ENCODE data around the gene RELL1. TPM values are rescaled to one million over a fixed set of nuclear protein-coding genes. Genes with fewer than 3 reads are reported as not detected.

The RELL1 gene
- polyA plus RNA-seq, 1 of the 3 experiments (the other 2 are of a cell fraction), result 4.5 TPM

GRCh38 chr4:37595875-37596680 lies 90.1 kb downstream of the RELL1 start:
- no peak for DNase-seq
- Histone ChIP-seq H3K27me3 (ENCODE audit: insufficient read depth) (no peaks in the 10 kb centered on the region), H3K9me2 (no peaks in the 10 kb centered on the region), H3K27ac (ENCODE audit: low read depth in 2 of 2, low read length in 1 of 2) (no peak overlapping the region), H3K36me3 (replicated peaks in 1 of 2; ENCODE audit: control insufficient read depth in 1 of 2, insufficient read depth in 2 of 2, low read length in 1 of 2) (no peaks in the 10 kb centered on the region), H3K79me2 (ENCODE audit: insufficient read depth) (no peaks in the 10 kb centered on the region), H3K4me3 (ENCODE audit: low read depth in 2 of 2, low read length in 1 of 2) (no peak overlapping the region), H3F3A (replicated peaks; ENCODE audit: insufficient read depth) (no peaks in the 10 kb centered on the region), H3K4me2 (no peak overlapping the region), H4K20me1 (ENCODE audit: insufficient read depth) (no peaks in the 10 kb centered on the region), H3K9ac (no peak overlapping the region), H2AFZ (ENCODE audit: low read depth) (no peak overlapping the region), H3K4me1 (ENCODE audit: control insufficient read depth in 1 of 2, insufficient read depth in 2 of 2, low read depth in 1 of 2, low read length in 1 of 2) (no peaks in the 10 kb centered on the region), H3K9me3 (no peaks in the 10 kb centered on the region)
- 71% methylated on average over 11 of the region's 12 CpGs for WGBS (ENCODE audit: low lambda C conversion rate)
- ChIA-PET CTCF (interaction anchor here (9.6 kb wide), 1 partner anchor 201 kb away, joined by 201 read pairs; no protein-coding TSS in a partner anchor), POLR2A (no interaction called here)
- no peak for TF ChIP-seq SMC3 (IDR thresholded peaks at IDR 0.05; ENCODE audit: low read depth, low read length)
- TF ChIP-seq CHD2 (IDR thresholded peaks at IDR 0.05; ENCODE audit: low read length, partially characterized antibody), result no peak
- no peak for TF ChIP-seq IRF3 (IDR thresholded peaks at IDR 0.05; ENCODE audit: low read depth, low read length)
- TF ChIP-seq MAX (IDR thresholded peaks at IDR 0.05; ENCODE audit: low read depth), result no peak
- TF ChIP-seq TCF12 (IDR thresholded peaks at IDR 0.05), result no peak
- no peak for TF ChIP-seq FOXJ3 (CRISPR knock-in tag; IDR thresholded peaks at IDR 0.05)
- no peak for TF ChIP-seq JUND (IDR thresholded peaks at IDR 0.05)
- TF ChIP-seq MXI1 (IDR thresholded peaks at IDR 0.05; ENCODE audit: low read depth, low read length), result no peak

GRCh38 chr4:37594099-37594498 lies 92.1 kb downstream of the RELL1 start:
- Histone ChIP-seq H4K20me1 (ENCODE audit: insufficient read depth) (no peaks in the 10 kb centered on the region), H3K27me3 (ENCODE audit: insufficient read depth) (no peaks in the 10 kb centered on the region), H3K9ac (no peak overlapping the region), H3F3A (replicated peaks; ENCODE audit: insufficient read depth) (no peaks in the 10 kb centered on the region), H3K4me1 (ENCODE audit: control insufficient read depth in 1 of 2, insufficient read depth in 2 of 2, low read depth in 1 of 2, low read length in 1 of 2) (no peaks in the 10 kb centered on the region), H3K27ac (ENCODE audit: low read depth in 2 of 2, low read length in 1 of 2) (no peak overlapping the region), H3K4me2 (no peak overlapping the region), H2AFZ (ENCODE audit: low read depth) (no peak overlapping the region), H3K36me3 (replicated peaks in 1 of 2; ENCODE audit: control insufficient read depth in 1 of 2, insufficient read depth in 2 of 2, low read length in 1 of 2) (no peaks in the 10 kb centered on the region), H3K4me3 (ENCODE audit: low read depth in 2 of 2, low read length in 1 of 2) (no peak overlapping the region), H3K9me2 (no peaks in the 10 kb centered on the region), H3K9me3 (no peaks in the 10 kb centered on the region), H3K79me2 (ENCODE audit: insufficient read depth) (no peaks in the 10 kb centered on the region)
- no peak for DNase-seq
- POLR2A ChIA-PET, result interaction anchor here (0.6 kb wide), 1 partner anchor 1287 kb away, joined by 3 read pairs; no protein-coding TSS in a partner anchor
- CTCF ChIA-PET, result interaction anchor here (1.0 to 1.5 kb wide), 5 partner anchors 9 to 441 kb away, joined by 3 to 10 read pairs (median 4); no protein-coding TSS in a partner anchor
- WGBS (ENCODE audit: low lambda C conversion rate), result 86% methylated on average over 2 of the region's 2 CpGs
- no peak for TF ChIP-seq RCOR1 (IDR thresholded peaks at IDR 0.05; ENCODE audit: low read length)
- TF ChIP-seq SIN3A (IDR thresholded peaks at IDR 0.05; ENCODE audit: borderline replicate concordance, low read depth, low read length), result no peak
- TF ChIP-seq USF1 (IDR thresholded peaks at IDR 0.05; ENCODE audit: borderline replicate concordance, low read depth), result no peak
- no peak for TF ChIP-seq RXRA (IDR thresholded peaks at IDR 0.05; ENCODE audit: borderline replicate concordance, low read depth)
- no peak for TF ChIP-seq RAD21 (IDR thresholded peaks at IDR 0.05; ENCODE audit: low read length)
- no peak for TF ChIP-seq GABPA (IDR thresholded peaks at IDR 0.05; ENCODE audit: low read depth)
- no peak for TF ChIP-seq EZH2phosphoT487 (IDR thresholded peaks at IDR 0.05; ENCODE audit: borderline replicate concordance, low read depth)
- no peak for TF ChIP-seq IRF3 (IDR thresholded peaks at IDR 0.05; ENCODE audit: low read depth, low read length)
- TF ChIP-seq YY1 (IDR thresholded peaks at IDR 0.05; ENCODE audit: low read depth), result no peak
- TF ChIP-seq NRF1 (IDR thresholded peaks at IDR 0.05; ENCODE audit: low read depth, low read length), result no peak
- TF ChIP-seq MAX (IDR thresholded peaks at IDR 0.05; ENCODE audit: low read depth), result no peak
- no peak for TF ChIP-seq PBX3 (IDR thresholded peaks at IDR 0.05)
- no peak for TF ChIP-seq POLR2AphosphoS5 (IDR thresholded peaks at IDR 0.05; ENCODE audit: low read depth, low read length)
- TF ChIP-seq MXI1 (IDR thresholded peaks at IDR 0.05; ENCODE audit: low read depth, low read length), result no peak
- no peak for TF ChIP-seq TCF12 (IDR thresholded peaks at IDR 0.05)
- TF ChIP-seq GATA2 (CRISPR knock-in tag; IDR thresholded peaks at IDR 0.05), result no peak
